ENCODE results near the gene ZNF740.

Gene ZNF740

DNA sequence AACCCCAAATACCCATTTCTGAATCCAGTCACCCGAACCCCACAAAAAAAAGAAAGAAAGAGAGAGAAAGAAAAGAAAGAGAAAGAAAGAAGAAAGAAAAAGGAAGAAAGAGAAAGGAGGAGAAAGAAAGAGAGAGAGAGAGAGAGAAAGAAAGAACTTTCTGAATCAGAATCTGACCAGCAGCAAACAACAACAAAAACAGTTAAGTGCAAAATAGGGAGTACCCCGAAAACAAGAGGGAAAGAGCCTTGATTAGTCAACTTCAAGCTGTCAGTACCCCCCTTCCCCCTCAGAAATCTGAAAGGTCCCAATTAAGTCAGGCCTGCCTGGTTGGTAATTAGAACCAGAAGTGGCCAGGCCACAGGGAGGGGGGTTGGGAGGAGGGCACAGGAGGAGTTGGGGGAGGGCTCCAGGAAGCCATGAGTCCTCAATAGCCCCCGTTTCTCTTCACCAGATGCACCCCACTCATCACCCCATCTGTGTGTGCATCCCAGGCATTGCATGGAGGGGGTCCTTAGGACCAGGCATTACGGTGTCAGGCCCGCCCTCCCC, 41.7 kb downstream of the ZNF740 start:
- TF ChIP-seq, protein P1, sequence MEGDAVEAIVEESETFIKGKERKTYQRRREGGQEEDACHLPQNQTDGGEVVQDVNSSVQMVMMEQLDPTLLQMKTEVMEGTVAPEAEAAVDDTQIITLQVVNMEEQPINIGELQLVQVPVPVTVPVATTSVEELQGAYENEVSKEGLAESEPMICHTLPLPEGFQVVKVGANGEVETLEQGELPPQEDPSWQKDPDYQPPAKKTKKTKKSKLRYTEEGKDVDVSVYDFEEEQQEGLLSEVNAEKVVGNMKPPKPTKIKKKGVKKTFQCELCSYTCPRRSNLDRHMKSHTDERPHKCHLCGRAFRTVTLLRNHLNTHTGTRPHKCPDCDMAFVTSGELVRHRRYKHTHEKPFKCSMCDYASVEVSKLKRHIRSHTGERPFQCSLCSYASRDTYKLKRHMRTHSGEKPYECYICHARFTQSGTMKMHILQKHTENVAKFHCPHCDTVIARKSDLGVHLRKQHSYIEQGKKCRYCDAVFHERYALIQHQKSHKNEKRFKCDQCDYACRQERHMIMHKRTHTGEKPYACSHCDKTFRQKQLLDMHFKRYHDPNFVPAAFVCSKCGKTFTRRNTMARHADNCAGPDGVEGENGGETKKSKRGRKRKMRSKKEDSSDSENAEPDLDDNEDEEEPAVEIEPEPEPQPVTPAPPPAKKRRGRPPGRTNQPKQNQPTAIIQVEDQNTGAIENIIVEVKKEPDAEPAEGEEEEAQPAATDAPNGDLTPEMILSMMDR (IDR thresholded peaks at IDR 0.05; ENCODE audit: insufficient read depth, low read length, poor library complexity, severe bottlenecking) = no peak
- DNase-seq (ENCODE audit: extremely low read depth, insufficient read length) = no peak
- no peaks in the 10 kb centered on the region for H3K36me3 ChIP-seq (ENCODE audit: control insufficient read depth, insufficient read depth, low read length)
- H3K27me3 ChIP-seq (replicated peaks; ENCODE audit: control insufficient read depth, insufficient read depth, low read length) = no peaks in the 10 kb centered on the region
- peak overlapping the region; percentile 77 for H3K4me3 ChIP-seq (replicated peaks; ENCODE audit: low read depth, low read length)

DNA sequence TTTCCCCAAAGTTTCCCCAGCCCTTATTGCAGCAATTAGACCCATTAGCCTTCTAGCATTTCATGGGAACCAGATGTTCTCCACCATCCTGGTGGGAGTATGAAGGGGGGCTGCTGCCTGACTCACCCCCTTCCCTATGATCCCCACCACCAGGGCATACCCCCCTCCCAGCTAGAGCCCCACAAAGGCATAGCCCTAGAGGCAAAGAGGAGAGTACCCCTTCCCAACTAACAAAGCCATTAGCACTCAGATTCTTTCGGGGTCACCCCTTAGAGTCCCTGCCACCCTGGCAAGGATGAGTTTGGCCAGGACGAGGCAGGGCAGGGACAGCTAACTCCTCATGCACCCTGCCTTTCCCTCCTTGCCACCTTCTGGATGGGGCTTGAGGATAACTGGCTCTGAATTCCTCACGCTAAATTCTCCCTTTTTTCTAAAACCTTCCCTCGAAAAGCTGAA, 42.3 kb downstream of the ZNF740 start:
- Histone ChIP-seq H3K36me3 (ENCODE audit: control insufficient read depth, insufficient read depth, low read length) (no peaks in the 10 kb centered on the region), H3K4me3 (replicated peaks; ENCODE audit: low read depth, low read length) (no peak overlapping the region), H3K27me3 (replicated peaks; ENCODE audit: control insufficient read depth, insufficient read depth, low read length) (no peaks in the 10 kb centered on the region)
- TF ChIP-seq, protein P1 (IDR thresholded peaks at IDR 0.05; ENCODE audit: insufficient read depth, low read length, poor library complexity, severe bottlenecking) = no peak
- DNase-seq (ENCODE audit: extremely low read depth, insufficient read length) = no peak

DNA sequence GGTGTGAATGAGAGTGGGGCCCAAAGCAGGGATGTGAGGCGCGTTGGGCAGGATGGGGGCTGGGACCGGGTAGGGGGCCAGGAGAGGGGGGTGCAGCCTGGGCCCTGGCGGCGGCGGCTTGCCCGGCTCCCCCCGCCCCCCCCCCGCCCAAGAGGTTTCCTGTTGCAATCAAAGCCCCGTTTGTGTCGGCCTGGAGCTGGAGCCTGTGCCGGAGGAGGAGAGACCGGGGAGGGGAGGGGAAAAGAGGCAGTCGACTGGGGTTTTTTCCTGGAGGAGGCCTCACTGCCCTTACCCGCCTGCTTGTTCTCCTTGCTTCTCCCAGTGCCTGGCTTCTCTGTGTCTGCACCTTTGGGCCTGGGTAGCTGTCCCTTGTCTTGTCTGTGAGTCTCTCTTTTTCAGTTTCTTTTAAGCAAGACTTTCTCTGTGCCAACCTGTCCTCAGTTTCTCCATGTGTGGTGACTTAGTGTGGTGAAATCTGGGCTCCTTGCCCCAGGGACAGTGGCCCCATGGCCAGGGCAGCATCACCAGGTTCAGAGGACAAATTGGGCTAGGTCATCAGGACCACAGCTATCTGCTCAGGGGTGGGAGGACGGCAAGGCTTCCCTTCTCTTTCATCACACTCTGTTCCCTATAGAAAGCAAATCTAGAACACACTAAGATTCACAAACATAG, 43.0 kb downstream of the ZNF740 start:
- DNase-seq (ENCODE audit: extremely low read depth, insufficient read length) = no peak
- TF ChIP-seq, protein P1 (IDR thresholded peaks at IDR 0.05; ENCODE audit: insufficient read depth, low read length, poor library complexity, severe bottlenecking) = no peak
- Histone ChIP-seq H3K36me3 (ENCODE audit: control insufficient read depth, insufficient read depth, low read length) (no peaks in the 10 kb centered on the region), H3K27me3 (replicated peaks; ENCODE audit: control insufficient read depth, insufficient read depth, low read length) (no peaks in the 10 kb centered on the region), H3K4me3 (replicated peaks; ENCODE audit: low read depth, low read length) (no peak overlapping the region)

DNA sequence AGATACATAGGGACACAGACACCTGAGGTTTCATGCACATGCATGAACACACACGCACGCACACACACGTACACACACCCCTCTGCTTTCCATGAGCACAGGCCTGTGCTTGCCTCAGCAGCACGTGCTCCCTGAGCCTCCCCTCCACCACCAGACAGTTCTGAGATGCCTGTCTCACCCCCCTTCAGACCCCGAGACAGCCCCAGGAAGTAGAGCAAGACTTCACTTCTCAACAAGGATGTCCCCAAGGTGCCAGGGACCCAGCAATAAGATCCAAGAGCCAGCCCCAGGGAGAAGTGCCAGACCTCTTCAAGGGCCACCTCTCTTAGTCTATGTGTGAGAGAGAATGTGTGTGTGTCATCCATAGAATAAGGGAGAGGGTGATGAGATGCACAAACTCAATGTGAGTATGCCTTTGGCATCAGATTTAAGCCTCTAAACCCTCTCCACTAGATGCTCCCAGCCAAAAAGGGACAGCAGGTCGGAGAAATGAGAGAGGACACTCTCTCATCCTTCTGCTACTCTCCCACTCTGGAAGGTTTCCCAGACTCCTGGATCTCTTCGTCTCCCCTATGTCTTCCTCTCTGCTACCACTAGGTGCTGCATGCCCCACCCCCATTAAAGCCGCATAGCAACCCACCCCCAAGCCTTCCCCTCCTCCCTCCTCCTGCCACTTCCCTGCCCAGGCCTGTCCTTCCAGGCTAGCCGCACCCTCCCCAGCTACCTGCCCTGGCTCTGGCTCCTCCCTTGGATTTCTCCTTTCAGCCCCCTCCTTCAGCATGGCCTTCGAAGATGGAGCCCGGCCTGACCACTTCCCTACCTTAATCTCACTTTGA, 43.8 kb downstream of the ZNF740 start:
- H3K36me3 ChIP-seq (ENCODE audit: control insufficient read depth, insufficient read depth, low read length) = no peaks in the 10 kb centered on the region
- no peak for DNase-seq (ENCODE audit: extremely low read depth, insufficient read length)
- TF ChIP-seq, protein P1 (IDR thresholded peaks at IDR 0.05; ENCODE audit: insufficient read depth, low read length, poor library complexity, severe bottlenecking) = peak; percentile 24
- H3K4me3 ChIP-seq (replicated peaks; ENCODE audit: low read depth, low read length) = no peak overlapping the region
- H3K27me3 ChIP-seq (replicated peaks; ENCODE audit: control insufficient read depth, insufficient read depth, low read length) = no peaks in the 10 kb centered on the region

DNA sequence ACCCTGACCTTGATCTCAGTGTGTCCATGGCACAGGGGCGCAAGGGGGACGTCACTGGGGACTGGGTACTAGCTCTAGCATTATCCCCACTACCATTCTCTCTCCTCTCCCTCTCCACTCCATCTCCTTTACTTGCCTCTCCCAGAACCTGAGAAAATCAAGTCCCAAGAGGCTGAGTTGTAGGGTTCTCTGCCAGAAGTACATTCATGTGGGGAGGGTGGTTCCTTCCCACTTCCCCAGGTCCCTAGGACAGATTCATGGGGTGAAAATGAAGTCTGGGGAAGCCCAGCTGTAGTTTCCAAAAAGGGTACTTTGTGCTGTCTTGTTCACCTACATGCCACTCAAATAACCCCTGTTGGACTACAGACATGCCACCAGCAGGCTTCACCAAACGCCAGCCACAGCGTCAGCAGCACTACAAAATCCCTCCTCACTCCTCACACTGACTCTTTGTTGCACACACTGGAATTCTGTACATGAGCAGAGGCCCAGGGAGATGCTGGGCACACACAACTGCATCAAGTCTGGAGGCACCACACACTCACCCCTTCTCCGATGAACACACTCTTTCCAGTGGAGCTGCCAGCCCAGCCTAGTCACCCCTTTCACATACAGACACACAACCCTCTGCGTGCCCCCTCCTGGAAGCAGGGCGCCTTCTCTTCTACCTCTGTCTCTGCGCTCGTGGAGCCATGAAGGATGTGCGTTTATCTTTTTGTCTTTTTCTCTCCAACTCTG, 44.5 kb downstream of the ZNF740 start:
- no peak for DNase-seq (ENCODE audit: extremely low read depth, insufficient read length)
- H3K27me3 ChIP-seq (replicated peaks; ENCODE audit: control insufficient read depth, insufficient read depth, low read length) = no peaks in the 10 kb centered on the region
- H3K36me3 ChIP-seq (ENCODE audit: control insufficient read depth, insufficient read depth, low read length) = no peaks in the 10 kb centered on the region
- no peak overlapping the region for H3K4me3 ChIP-seq (replicated peaks; ENCODE audit: low read depth, low read length)
- TF ChIP-seq, protein P1 (IDR thresholded peaks at IDR 0.05; ENCODE audit: insufficient read depth, low read length, poor library complexity, severe bottlenecking) = no peak

Measured in GM06990 (cell line).